ENCODE results near the gene RC3H1. TPM values are rescaled to one million over a fixed set of nuclear protein-coding genes. Genes with fewer than 3 reads are reported as not detected.

RC3H1 gene
- total and polyA plus RNA-seq, 11 donors = 3.8 to 32.0 (median 19.1) TPM

- H3K4me3 ChIP-seq = no peak overlapping the region
- H3K27me3 ChIP-seq = no peaks in the 10 kb centered on the region
- 62 to 80% (median 67%) methylated on average over 3 of the region's 3 CpGs for WGBS, 4 donors
- DNase-seq (no peak), ATAC-seq (no peak)
- peaks cover 0 to 6% (median 0%) of the 10 kb centered on the region in 12 donors for H3K4me1 ChIP-seq
- no peak for TF ChIP-seq POLR2A (IDR thresholded peaks at IDR 0.05)
- no peaks in the 10 kb centered on the region for H3K9me3 ChIP-seq
- intact Hi-C loops (cut with DNase I) = no loop called here
- H3K36me3 ChIP-seq = peaks cover 0 to under 1% (median 0%) of the 10 kb centered on the region in 9 donors
- H3K27ac ChIP-seq = no peak overlapping the region
Measured at GRCh38 chr1:173900992-173901391, 121.2 kb downstream of the RC3H1 start.

DNA sequence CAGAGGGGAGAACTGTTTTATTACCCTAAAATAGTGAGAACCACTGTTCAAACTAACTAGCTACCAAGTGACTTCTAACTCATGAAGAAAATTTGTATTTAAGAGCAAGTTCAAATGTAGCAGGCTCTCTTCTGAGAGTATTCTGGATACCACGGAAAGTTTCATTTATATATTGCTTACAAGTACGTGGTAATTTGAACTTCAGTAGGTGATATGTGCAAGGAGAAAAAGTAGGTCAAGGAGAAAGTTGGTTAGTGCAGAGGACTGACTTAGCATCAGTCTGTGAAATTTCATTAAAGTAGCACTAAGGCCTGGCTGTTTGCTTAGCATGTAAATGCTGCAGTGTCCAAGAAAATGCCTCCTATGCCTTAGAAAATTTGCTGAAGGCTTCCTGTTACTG is 121.7 kb downstream of the RC3H1 start:
- intact Hi-C loops (cut with DNase I) = no loop called here
- H3K4me1 ChIP-seq = peaks cover 0 to 6% (median 0%) of the 10 kb centered on the region in 12 donors
- peaks cover 0 to 7% (median 0%) of the 10 kb centered on the region in 9 donors for H3K36me3 ChIP-seq
- ATAC-seq (no peak), DNase-seq (no peak)
- H3K27ac ChIP-seq = no peak overlapping the region
- H3K4me3 ChIP-seq = no peak overlapping the region
- H3K9me3 ChIP-seq = no peaks in the 10 kb centered on the region
- H3K27me3 ChIP-seq = no peaks in the 10 kb centered on the region
- TF ChIP-seq, protein P1, sequence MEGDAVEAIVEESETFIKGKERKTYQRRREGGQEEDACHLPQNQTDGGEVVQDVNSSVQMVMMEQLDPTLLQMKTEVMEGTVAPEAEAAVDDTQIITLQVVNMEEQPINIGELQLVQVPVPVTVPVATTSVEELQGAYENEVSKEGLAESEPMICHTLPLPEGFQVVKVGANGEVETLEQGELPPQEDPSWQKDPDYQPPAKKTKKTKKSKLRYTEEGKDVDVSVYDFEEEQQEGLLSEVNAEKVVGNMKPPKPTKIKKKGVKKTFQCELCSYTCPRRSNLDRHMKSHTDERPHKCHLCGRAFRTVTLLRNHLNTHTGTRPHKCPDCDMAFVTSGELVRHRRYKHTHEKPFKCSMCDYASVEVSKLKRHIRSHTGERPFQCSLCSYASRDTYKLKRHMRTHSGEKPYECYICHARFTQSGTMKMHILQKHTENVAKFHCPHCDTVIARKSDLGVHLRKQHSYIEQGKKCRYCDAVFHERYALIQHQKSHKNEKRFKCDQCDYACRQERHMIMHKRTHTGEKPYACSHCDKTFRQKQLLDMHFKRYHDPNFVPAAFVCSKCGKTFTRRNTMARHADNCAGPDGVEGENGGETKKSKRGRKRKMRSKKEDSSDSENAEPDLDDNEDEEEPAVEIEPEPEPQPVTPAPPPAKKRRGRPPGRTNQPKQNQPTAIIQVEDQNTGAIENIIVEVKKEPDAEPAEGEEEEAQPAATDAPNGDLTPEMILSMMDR (IDR thresholded peaks at IDR 0.05) = no peak
- no peak for TF ChIP-seq POLR2A (IDR thresholded peaks at IDR 0.05)
- WGBS, 4 donors = 56 to 64% (median 61%) methylated on average over 2 of the region's 2 CpGs

- Histone ChIP-seq H3K27ac (no peak overlapping the region), H3K4me1 (peaks cover 0 to 2% (median 0%) of the 10 kb centered on the region in 12 donors), H3K27me3 (no peaks in the 10 kb centered on the region), H3K36me3 (peaks cover 0 to 26% (median 12%) of the 10 kb centered on the region in 9 donors), H3K9me3 (no peaks in the 10 kb centered on the region), H3K4me3 (no peak overlapping the region)
- 76 to 99% (median 85%) methylated on average over 2 to 3 of the region's 3 CpGs for WGBS, 4 donors
- DNase-seq (no peak), ATAC-seq (no peak)
- intact Hi-C loops (cut with DNase I) = no loop called here
- TF ChIP-seq POLR2A (IDR thresholded peaks at IDR 0.05) = no peak
- TF ChIP-seq, protein P1 (IDR thresholded peaks at IDR 0.05) = no peak
Measured at GRCh38 chr1:173894189-173894588, 128.0 kb downstream of the RC3H1 start.

DNA sequence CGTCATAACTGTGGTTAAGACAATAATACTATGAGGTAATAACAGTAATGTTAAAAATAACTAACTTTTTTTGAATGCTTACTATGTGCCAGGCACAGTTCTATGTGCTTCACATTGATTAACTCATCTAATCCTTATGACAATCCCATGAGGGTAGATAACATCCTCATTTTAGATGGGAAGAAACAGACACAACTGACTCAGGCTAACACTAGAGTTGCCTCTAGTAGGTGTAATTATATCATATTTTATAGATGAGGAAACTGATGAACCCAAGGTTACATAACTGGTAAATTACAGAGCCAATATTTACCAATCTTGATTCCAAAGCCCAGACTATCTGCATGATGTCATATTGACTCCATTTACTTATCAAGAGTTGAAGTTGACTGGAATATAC is 128.5 kb downstream of the RC3H1 start:
- ATAC-seq = no peak
- Histone ChIP-seq H3K4me1 (peaks cover 0 to 2% (median 0%) of the 10 kb centered on the region in 12 donors), H3K9me3 (no peaks in the 10 kb centered on the region), H3K36me3 (peaks cover 0 to 27% (median 14%) of the 10 kb centered on the region in 9 donors), H3K4me3 (no peak overlapping the region), H3K27me3 (no peaks in the 10 kb centered on the region), H3K27ac (no peak overlapping the region)
- DNase-seq = no peak
- WGBS, 4 donors = 84 to 96% (median 91%) methylated on average over 1 of the region's 1 CpG
- TF ChIP-seq POLR2A (IDR thresholded peaks at IDR 0.05) = no peak
- TF ChIP-seq, protein P1 (IDR thresholded peaks at IDR 0.05) = no peak
- intact Hi-C loops (cut with DNase I) = no loop called here

- ATAC-seq (no peak), DNase-seq (no peak)
- Histone ChIP-seq H3K9me3 (no peaks in the 10 kb centered on the region), H3K4me1 (peaks cover 0 to 7% (median 0%) of the 10 kb centered on the region in 12 donors), H3K4me3 (no peak overlapping the region), H3K36me3 (peaks cover 2 to 58% (median 36%) of the 10 kb centered on the region in 9 donors), H3K27me3 (no peaks in the 10 kb centered on the region), H3K27ac (no peak overlapping the region)
- 97 to 100% (median 100%) methylated on average over 2 of the region's 2 CpGs for WGBS, 4 donors
- intact Hi-C loops (cut with DNase I) = no loop called here
- TF ChIP-seq, protein P1 (IDR thresholded peaks at IDR 0.05) = no peak
- no peak for TF ChIP-seq POLR2A (IDR thresholded peaks at IDR 0.05)
Measured at GRCh38 chr1:173889885-173890284, 132.3 kb downstream of the RC3H1 start.

Measured in heart left ventricle (tissue), 16 donors.